Measurements from ENCODE around the gene RHBDD2.

- TF ChIP-seq, protein P1, sequence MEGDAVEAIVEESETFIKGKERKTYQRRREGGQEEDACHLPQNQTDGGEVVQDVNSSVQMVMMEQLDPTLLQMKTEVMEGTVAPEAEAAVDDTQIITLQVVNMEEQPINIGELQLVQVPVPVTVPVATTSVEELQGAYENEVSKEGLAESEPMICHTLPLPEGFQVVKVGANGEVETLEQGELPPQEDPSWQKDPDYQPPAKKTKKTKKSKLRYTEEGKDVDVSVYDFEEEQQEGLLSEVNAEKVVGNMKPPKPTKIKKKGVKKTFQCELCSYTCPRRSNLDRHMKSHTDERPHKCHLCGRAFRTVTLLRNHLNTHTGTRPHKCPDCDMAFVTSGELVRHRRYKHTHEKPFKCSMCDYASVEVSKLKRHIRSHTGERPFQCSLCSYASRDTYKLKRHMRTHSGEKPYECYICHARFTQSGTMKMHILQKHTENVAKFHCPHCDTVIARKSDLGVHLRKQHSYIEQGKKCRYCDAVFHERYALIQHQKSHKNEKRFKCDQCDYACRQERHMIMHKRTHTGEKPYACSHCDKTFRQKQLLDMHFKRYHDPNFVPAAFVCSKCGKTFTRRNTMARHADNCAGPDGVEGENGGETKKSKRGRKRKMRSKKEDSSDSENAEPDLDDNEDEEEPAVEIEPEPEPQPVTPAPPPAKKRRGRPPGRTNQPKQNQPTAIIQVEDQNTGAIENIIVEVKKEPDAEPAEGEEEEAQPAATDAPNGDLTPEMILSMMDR (IDR thresholded peaks at IDR 0.05): no peak
- TF ChIP-seq POLR2A (IDR thresholded peaks at IDR 0.05) (no peak), POLR2AphosphoS5 (IDR thresholded peaks at IDR 0.05) (no peak)
Observed at GRCh38 chr7:75885036-75885435, 6.2 kb downstream of the RHBDD2 start.

All from sigmoid colon (tissue), 4 donors.